Suprapubic skin (tissue), 4 donors: ENCODE data around the gene MDN1. TPM values are rescaled to one million over a fixed set of nuclear protein-coding genes. Genes with fewer than 3 reads are reported as not detected.
A peak's percentile ranks its signal among the peaks of the same experiment; 100 is the strongest.
"Not testable (repeated sequence)": the region's sequence is repeated elsewhere in the genome, so short reads cannot be mapped to it uniquely, and the experiment has no call there.

Source experiments
- DNase-seq, 2 donors: peaks; one replicate each; pipeline ENCODE4 v3.0.0-alpha.2; 2019; ENCODE audit warnings: low spot score in 2 of 2
- H3K27ac ChIP-seq: fragments of 200-600 bp; sonication (generic); one replicate; pipeline ENCODE4 v1.5.1; 2019
- H3K27me3 ChIP-seq: fragments of 200-600 bp; sonication (generic); one replicate; pipeline ENCODE4 v1.5.1; 2019
- H3K36me3 ChIP-seq: fragments of 200-600 bp; sonication (generic); one replicate; pipeline ENCODE4 v1.5.1; 2019
- H3K4me1 ChIP-seq: fragments of 200-600 bp; sonication (generic); one replicate; pipeline ENCODE4 v1.5.1; 2019
- H3K4me3 ChIP-seq: fragments of 200-600 bp; sonication (generic); one replicate; pipeline ENCODE4 v1.5.1; 2019; ENCODE audit warnings: mild to moderate bottlenecking
- H3K9me3 ChIP-seq: fragments of 200-600 bp; sonication (generic); one replicate; pipeline ENCODE4 v1.5.1; 2019
- CTCF ChIP-seq, 2 donors: fragments of 200-600 bp in 1 of 2; fragments of 450-650 bp in 1 of 2; sonication (generic) in 1 of 2; IDR thresholded peaks; one replicate each; pipeline ENCODE4 v1.5.1; 2016 to 2019; ENCODE audit warnings: antibody characterized with exemption in 2 of 2, mild to moderate bottlenecking in 1 of 2, moderate library complexity in 1 of 2
- EP300 ChIP-seq: sonication (generic); formaldehyde crosslinking; IDR thresholded peaks from one replicate; pipeline ENCODE4 v1.6.1; 2017; ENCODE audit warnings: antibody characterized with exemption
- POLR2A ChIP-seq, 2 donors: fragments of 450-650 bp; IDR thresholded peaks; one replicate each; pipeline ENCODE4 v1.6.1; 2017; ENCODE audit warnings: antibody characterized with exemption in 2 of 2, mild to moderate bottlenecking in 2 of 2, moderate library complexity in 2 of 2
- POLR2AphosphoS5 ChIP-seq, 3 donors: sonication (generic); formaldehyde crosslinking; IDR thresholded peaks; one replicate each; pipeline ENCODE4 v1.6.1; 2017; ENCODE audit warnings: antibody characterized with exemption in 3 of 3
- WGBS: methylation state at CpG from one replicate; pipeline ENCODE4 v1.1.5; 2018; 5-methylcytosine and 5-hydroxymethylcytosine counted together
- total RNA-seq, 4 donors: library from RNA; depleted of rRNA; stranded (reverse); fragments of >200 nt; gene quantifications; one replicate each; pipeline ENCODE4 v1.1.0, GENCODE V29; 2016

MDN1 gene
- total RNA-seq, 4 donors from 2014 or later: 33.1 to 70.4 (median 44.5) TPM

GRCh38 chr6:89638320-89639195 is 181.0 kb downstream of the MDN1 start, which contains the start of gene LYRM2:
LYRM2 (minus strand) TSS chr6:89638747; CDS start chr6:89638716, 31 bp downstream.
- Histone ChIP-seq H3K9me3 (no peaks in the 10 kb centered on the region), H3K4me1 (peaks cover 20% of the 10 kb centered on the region), H3K36me3 (peaks cover 26% of the 10 kb centered on the region), H3K27ac (peak within 1 kb of the TSS; percentile 93), H3K27me3 (no peaks in the 10 kb centered on the region), H3K4me3 (peak within 1 kb of the TSS; percentile 76)
- 4% methylated on average over 53 of the region's 58 CpGs for WGBS
- peak; percentile 78 to 92 for TF ChIP-seq POLR2A (IDR thresholded peaks at IDR 0.05)
- TF ChIP-seq EP300: no peak
- TF ChIP-seq POLR2AphosphoS5 (IDR thresholded peaks at IDR 0.05): peak; percentile 78 to 90 (median 88)
- peak; percentile 96 for DNase-seq

- WGBS: 19% methylated on average over 7 of the region's 7 CpGs
Observed at GRCh38 chr6:89637960-89638319, 181.7 kb downstream of the MDN1 start.

GRCh38 chr6:89636412-89636811 is 183.2 kb downstream of the MDN1 start:
- peaks cover 14% of the 10 kb centered on the region for H3K36me3 ChIP-seq
- DNase-seq, H3K27ac ChIP-seq, H3K9me3 ChIP-seq, H3K4me3 ChIP-seq, H3K27me3 ChIP-seq: not testable (repeated sequence)
- H3K4me1 ChIP-seq: peaks cover 20% of the 10 kb centered on the region
- 98% methylated on average over 3 of the region's 3 CpGs for WGBS

More at GRCh38 chr6:89637960-89638319, 181.7 kb downstream of the MDN1 start:
- Histone ChIP-seq H3K9me3 (no peaks in the 10 kb centered on the region), H3K4me1 (peaks cover 20% of the 10 kb centered on the region), H3K36me3 (peaks cover 20% of the 10 kb centered on the region), H3K4me3 (peak overlapping the region; percentile 76), H3K27ac (peak overlapping the region; percentile 93), H3K27me3 (no peaks in the 10 kb centered on the region)
- no peak for DNase-seq
- TF ChIP-seq POLR2A (IDR thresholded peaks at IDR 0.05) (no peak), EP300 (no peak), POLR2AphosphoS5 (IDR thresholded peaks at IDR 0.05) (no peak), CTCF (IDR thresholded peaks at IDR 0.05) (no peak)

GRCh38 chr6:89630488-89630887 is 189.1 kb downstream of the MDN1 start:
- 78% methylated on average over 9 of the region's 9 CpGs for WGBS
- H3K36me3 ChIP-seq: peaks cover 26% of the 10 kb centered on the region

GRCh38 chr6:89623749-89624148 is 195.8 kb downstream of the MDN1 start:
- TF ChIP-seq POLR2AphosphoS5 (IDR thresholded peaks at IDR 0.05) (no peak), CTCF (IDR thresholded peaks at IDR 0.05) (no peak), EP300 (no peak), POLR2A (IDR thresholded peaks at IDR 0.05) (no peak)

More at GRCh38 chr6:89630488-89630887, 189.1 kb downstream of the MDN1 start:
- H3K4me1 ChIP-seq: no peaks in the 10 kb centered on the region
- H3K27me3 ChIP-seq: no peaks in the 10 kb centered on the region
- no peak overlapping the region for H3K27ac ChIP-seq
- H3K9me3 ChIP-seq: no peaks in the 10 kb centered on the region
- H3K4me3 ChIP-seq: no peak overlapping the region
- TF ChIP-seq CTCF (IDR thresholded peaks at IDR 0.05): no peak
- TF ChIP-seq POLR2A (IDR thresholded peaks at IDR 0.05): no peak
- TF ChIP-seq POLR2AphosphoS5 (IDR thresholded peaks at IDR 0.05): no peak
- TF ChIP-seq EP300: no peak
- no peak for DNase-seq

GRCh38 chr6:89619567-89619966 is 200.0 kb downstream of the MDN1 start:
- Histone ChIP-seq H3K4me1 (no peaks in the 10 kb centered on the region), H3K27me3 (no peaks in the 10 kb centered on the region), H3K27ac (no peak overlapping the region), H3K36me3 (peaks cover 11% of the 10 kb centered on the region), H3K9me3 (no peaks in the 10 kb centered on the region), H3K4me3 (no peak overlapping the region)
- DNase-seq: no peak
- WGBS: 97% methylated on average over 6 of the region's 6 CpGs
- TF ChIP-seq CTCF (IDR thresholded peaks at IDR 0.05) (no peak), POLR2A (IDR thresholded peaks at IDR 0.05) (no peak), POLR2AphosphoS5 (IDR thresholded peaks at IDR 0.05) (no peak), EP300 (no peak)

More at GRCh38 chr6:89623749-89624148, 195.8 kb downstream of the MDN1 start:
- H3K4me3 ChIP-seq: no peak overlapping the region
- DNase-seq: no peak
- H3K27me3 ChIP-seq: no peaks in the 10 kb centered on the region
- H3K4me1 ChIP-seq: no peaks in the 10 kb centered on the region
- peaks cover 21% of the 10 kb centered on the region for H3K36me3 ChIP-seq
- no peak overlapping the region for H3K27ac ChIP-seq
- no peaks in the 10 kb centered on the region for H3K9me3 ChIP-seq
- WGBS: 80% methylated on average over 8 of the region's 8 CpGs
